ENCODE data around the gene CTTNBP2. TPM values are rescaled to one million over a fixed set of nuclear protein-coding genes. Genes with fewer than 3 reads are reported as not detected.

CTTNBP2 gene
- polyA plus RNA-seq, 2 of the 4 experiments (the other 2 are of a cell fraction), result 0.18 to 0.25 TPM

DNA sequence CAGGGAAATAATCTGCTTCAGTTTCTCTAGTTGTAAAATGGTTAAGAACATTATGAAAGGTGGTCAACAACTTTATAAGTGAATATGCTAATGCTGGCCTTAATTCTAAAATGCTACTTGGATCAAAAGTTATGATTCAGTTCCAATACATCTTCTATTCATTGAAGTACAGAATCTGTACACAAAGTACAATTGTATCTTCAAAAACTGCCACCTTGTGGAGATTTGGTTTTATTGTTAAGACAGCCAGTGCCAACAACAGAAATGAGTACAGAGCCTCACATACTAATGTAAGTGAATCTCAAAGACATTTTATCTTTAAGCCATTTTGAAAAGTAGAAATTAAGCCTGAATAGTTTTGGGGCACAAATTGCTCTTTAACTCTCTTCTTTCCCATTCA, 199.4 kb downstream of the CTTNBP2 start:
- POLR2A ChIA-PET, result no interaction called here
- ATAC-seq (peak; percentile 74 to 90; a peak in 5 of 6 replicates), DNase-seq (ENCODE audit: low read depth in 1 of 2, low spot score in 1 of 2) (peak; percentile 20 to 60), FAIRE-seq (peak; percentile 86)
- CTCF ChIA-PET, result interaction anchor here (0.8 to 3.2 kb wide), 6 partner anchors 42 to 273 kb away, joined by 3 to 18 read pairs (median 4); no protein-coding TSS in a partner anchor
- 0 out of 3 replicates have a peak overlapping the region, but pooled peaks have one; percentile 33 for H3K4me2 ChIP-seq
- no peak overlapping the region for H3K4me3 ChIP-seq
- H3K4me1 ChIP-seq, result peaks cover 24% of the 10 kb centered on the region
- H3K9me3 ChIP-seq, result no peaks in the 10 kb centered on the region
- peak overlapping the region; percentile 21 to 66; a peak in 3 of 6 replicates for H3K27ac ChIP-seq
- TF ChIP-seq, protein P1, sequence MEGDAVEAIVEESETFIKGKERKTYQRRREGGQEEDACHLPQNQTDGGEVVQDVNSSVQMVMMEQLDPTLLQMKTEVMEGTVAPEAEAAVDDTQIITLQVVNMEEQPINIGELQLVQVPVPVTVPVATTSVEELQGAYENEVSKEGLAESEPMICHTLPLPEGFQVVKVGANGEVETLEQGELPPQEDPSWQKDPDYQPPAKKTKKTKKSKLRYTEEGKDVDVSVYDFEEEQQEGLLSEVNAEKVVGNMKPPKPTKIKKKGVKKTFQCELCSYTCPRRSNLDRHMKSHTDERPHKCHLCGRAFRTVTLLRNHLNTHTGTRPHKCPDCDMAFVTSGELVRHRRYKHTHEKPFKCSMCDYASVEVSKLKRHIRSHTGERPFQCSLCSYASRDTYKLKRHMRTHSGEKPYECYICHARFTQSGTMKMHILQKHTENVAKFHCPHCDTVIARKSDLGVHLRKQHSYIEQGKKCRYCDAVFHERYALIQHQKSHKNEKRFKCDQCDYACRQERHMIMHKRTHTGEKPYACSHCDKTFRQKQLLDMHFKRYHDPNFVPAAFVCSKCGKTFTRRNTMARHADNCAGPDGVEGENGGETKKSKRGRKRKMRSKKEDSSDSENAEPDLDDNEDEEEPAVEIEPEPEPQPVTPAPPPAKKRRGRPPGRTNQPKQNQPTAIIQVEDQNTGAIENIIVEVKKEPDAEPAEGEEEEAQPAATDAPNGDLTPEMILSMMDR (IDR thresholded peaks at IDR 0.05), result peak; percentile 62
- TF ChIP-seq MYC (IDR thresholded peaks at IDR 0.05; ENCODE audit: borderline replicate concordance, low read length) (no peak), EHMT2 (IDR thresholded peaks at IDR 0.05; ENCODE audit: low read depth) (no peak), RCOR1 (IDR thresholded peaks at IDR 0.05; ENCODE audit: low read depth, low read length) (no peak), HEYL (CRISPR knock-in tag; IDR thresholded peaks at IDR 0.05) (no peak), SMC3 (IDR thresholded peaks at IDR 0.05) (peak; percentile 79), FOSB (CRISPR knock-in tag; IDR thresholded peaks at IDR 0.05) (no peak), RAD21 (conservative IDR thresholded peaks at IDR 0.05 in 1 of 2, IDR thresholded peaks at IDR 0.05 in 1 of 2) (peak; percentile 61 to 71), MAFK (IDR thresholded peaks at IDR 0.05; ENCODE audit: partially characterized antibody) (no peak), POLR2A (IDR thresholded peaks at IDR 0.05; ENCODE audit: low read length) (no peak), FOSL2 (IDR thresholded peaks at IDR 0.05) (no peak), FOSL2 (CRISPR knock-in tag; IDR thresholded peaks at IDR 0.05) (no peak), SREBF2 (IDR thresholded peaks at IDR 0.05) (no peak)
- TF ChIP-seq, protein P2, sequence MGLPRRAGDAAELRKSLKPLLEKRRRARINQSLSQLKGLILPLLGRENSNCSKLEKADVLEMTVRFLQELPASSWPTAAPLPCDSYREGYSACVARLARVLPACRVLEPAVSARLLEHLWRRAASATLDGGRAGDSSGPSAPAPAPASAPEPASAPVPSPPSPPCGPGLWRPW (IDR thresholded peaks at IDR 0.05), result no peak
- TF ChIP-seq, protein P3, sequence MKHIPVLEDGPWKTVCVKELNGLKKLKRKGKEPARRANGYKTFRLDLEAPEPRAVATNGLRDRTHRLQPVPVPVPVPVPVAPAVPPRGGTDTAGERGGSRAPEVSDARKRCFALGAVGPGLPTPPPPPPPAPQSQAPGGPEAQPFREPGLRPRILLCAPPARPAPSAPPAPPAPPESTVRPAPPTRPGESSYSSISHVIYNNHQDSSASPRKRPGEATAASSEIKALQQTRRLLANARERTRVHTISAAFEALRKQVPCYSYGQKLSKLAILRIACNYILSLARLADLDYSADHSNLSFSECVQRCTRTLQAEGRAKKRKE (CRISPR knock-in tag; IDR thresholded peaks at IDR 0.05; ENCODE audit: low read depth), result no peak
- TF ChIP-seq, protein P4, sequence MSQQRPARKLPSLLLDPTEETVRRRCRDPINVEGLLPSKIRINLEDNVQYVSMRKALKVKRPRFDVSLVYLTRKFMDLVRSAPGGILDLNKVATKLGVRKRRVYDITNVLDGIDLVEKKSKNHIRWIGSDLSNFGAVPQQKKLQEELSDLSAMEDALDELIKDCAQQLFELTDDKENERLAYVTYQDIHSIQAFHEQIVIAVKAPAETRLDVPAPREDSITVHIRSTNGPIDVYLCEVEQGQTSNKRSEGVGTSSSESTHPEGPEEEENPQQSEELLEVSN (IDR thresholded peaks at IDR 0.05; ENCODE audit: borderline replicate concordance, low read depth), result no peak
- TF ChIP-seq, protein P5, sequence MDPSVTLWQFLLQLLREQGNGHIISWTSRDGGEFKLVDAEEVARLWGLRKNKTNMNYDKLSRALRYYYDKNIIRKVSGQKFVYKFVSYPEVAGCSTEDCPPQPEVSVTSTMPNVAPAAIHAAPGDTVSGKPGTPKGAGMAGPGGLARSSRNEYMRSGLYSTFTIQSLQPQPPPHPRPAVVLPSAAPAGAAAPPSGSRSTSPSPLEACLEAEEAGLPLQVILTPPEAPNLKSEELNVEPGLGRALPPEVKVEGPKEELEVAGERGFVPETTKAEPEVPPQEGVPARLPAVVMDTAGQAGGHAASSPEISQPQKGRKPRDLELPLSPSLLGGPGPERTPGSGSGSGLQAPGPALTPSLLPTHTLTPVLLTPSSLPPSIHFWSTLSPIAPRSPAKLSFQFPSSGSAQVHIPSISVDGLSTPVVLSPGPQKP (IDR thresholded peaks at IDR 0.05; ENCODE audit: low read depth, low read length), result no peak

DNA sequence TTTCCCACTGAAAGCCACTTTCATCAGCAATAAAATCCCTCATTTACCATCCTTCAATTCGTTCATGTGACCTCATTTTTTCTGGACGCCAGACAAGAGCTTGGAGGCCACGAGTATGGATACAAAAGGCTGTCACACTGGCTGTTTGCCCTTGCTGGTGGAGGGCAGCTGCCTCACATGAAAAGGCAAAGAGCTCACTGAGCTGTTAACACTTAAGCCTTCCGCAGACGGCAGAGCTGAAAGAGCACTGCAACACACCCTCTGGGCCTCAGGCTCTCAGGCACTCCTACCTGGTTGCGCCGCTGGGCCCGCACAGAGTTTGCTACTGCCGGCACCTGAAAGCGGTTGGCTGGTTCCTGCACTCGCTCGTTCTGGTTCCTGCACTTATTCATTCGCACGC, 199.9 kb downstream of the CTTNBP2 start:
- ATAC-seq (peak in 1 of 2 experiments; percentile 31; a peak in 2 of 6 replicates), FAIRE-seq (no peak), DNase-seq (ENCODE audit: low read depth in 1 of 2, low spot score in 1 of 2) (no peak)
- Histone ChIP-seq H3K4me2 (no peak overlapping the region), H3K9me3 (no peaks in the 10 kb centered on the region), H3K4me1 (peaks cover 24% of the 10 kb centered on the region), H3K27ac (peak overlapping the region; percentile 21 to 66; a peak in 4 of 6 replicates), H3K4me3 (no peak overlapping the region)
- 86% methylated on average over 14 of the region's 14 CpGs for WGBS (ENCODE audit: missing lambda C conversion rate)
- POLR2A ChIA-PET, result no interaction called here
- CTCF ChIA-PET, result interaction anchor here (0.7 to 1.8 kb wide), 8 partner anchors 18 to 273 kb away, joined by 3 to 7 read pairs (median 4); no protein-coding TSS in a partner anchor
- TF ChIP-seq HOXB5 (CRISPR knock-in tag; IDR thresholded peaks at IDR 0.05), result no peak
- no peak for TF ChIP-seq JUNB (IDR thresholded peaks at IDR 0.05)
- TF ChIP-seq, protein P4 (IDR thresholded peaks at IDR 0.05; ENCODE audit: borderline replicate concordance, low read depth), result no peak
- TF ChIP-seq FOXS1 (CRISPR knock-in tag; IDR thresholded peaks at IDR 0.05), result no peak
- no peak for TF ChIP-seq CBX8 (IDR thresholded peaks at IDR 0.05)
- no peak for TF ChIP-seq KDM1A (IDR thresholded peaks at IDR 0.05; ENCODE audit: low read depth)
- TF ChIP-seq HOXA7 (CRISPR knock-in tag; IDR thresholded peaks at IDR 0.05), result no peak
- TF ChIP-seq GATA3 (IDR thresholded peaks at IDR 0.05; ENCODE audit: borderline replicate concordance), result no peak
- TF ChIP-seq CHD2 (IDR thresholded peaks at IDR 0.05; ENCODE audit: low read length, partially characterized antibody), result no peak
- no peak for TF ChIP-seq FOSL2 (IDR thresholded peaks at IDR 0.05)
- TF ChIP-seq FOSL2 (CRISPR knock-in tag; IDR thresholded peaks at IDR 0.05), result no peak
- TF ChIP-seq RAD21 (conservative IDR thresholded peaks at IDR 0.05 in 1 of 2, IDR thresholded peaks at IDR 0.05 in 1 of 2), result no peak
- TF ChIP-seq HOXB13 (CRISPR knock-in tag; IDR thresholded peaks at IDR 0.05; ENCODE audit: low read depth), result no peak
- no peak for TF ChIP-seq TFCP2L1 (CRISPR knock-in tag; IDR thresholded peaks at IDR 0.05)
- TF ChIP-seq EHMT2 (IDR thresholded peaks at IDR 0.05; ENCODE audit: low read depth), result no peak
- TF ChIP-seq RNF2 (IDR thresholded peaks at IDR 0.05; ENCODE audit: borderline replicate concordance, low read depth), result no peak

Data from A549 (cell line).